Fibroblast of mammary gland (primary cell): ENCODE measurements around the gene SLC1A4.
"Not testable (repeated sequence)": the region's sequence is repeated elsewhere in the genome, so short reads cannot be mapped to it uniquely, and the experiment has no call there.

Source experiments
- DNase-seq: peaks from one replicate; pipeline ENCODE4 v3.0.0-alpha.2; 2010; ENCODE audit warnings: low read depth
- H3K4me3 ChIP-seq: 2 replicates; pipeline ENCODE4 v1.5.1; 2011; ENCODE audit warnings: low read depth, mild to moderate bottlenecking, low read length, moderate library complexity; ENCODE audit not compliant: control insufficient read depth
- TF ChIP-seq, protein P1 (sequence below): conservative IDR thresholded peaks from 2 replicates; pipeline ENCODE4 v1.5.1; 2011; ENCODE audit warnings: low read depth, low read length, inconsistent platforms; ENCODE audit not compliant: control insufficient read depth, insufficient read depth

SLC1A4 gene

DNA sequence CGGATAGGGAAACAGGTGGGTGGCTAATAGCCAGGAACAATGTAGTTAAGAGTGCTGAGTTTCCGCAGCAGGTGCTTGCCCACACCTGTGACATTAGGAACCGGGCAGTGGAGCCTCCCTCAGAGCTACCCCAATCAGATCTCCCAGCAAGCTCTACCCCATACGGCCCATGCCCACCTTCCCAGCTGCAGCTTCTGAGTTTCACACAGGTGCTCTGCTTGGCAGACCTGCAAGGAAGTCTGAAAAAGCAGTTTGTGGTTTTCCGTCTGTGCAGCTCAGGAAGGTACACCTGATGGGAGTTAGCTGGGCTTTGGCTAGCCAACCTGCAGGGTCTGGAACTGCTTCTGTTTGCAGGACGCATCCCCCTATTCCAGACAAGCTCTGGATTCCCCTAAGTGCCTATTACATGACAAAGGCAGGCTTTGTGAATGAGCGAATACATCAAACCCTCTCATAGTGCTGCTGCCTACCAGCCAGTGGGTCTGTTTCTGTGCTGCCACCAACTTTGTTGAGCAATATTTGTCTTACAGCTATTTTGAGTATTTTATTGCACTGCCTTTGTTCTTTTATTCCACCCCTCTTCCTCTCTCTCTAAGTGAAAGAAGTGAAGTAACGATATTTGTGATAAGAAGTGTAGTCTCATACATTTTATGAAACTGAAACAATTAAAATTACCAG, 42.3 kb downstream of the SLC1A4 start:
- TF ChIP-seq, protein P1, sequence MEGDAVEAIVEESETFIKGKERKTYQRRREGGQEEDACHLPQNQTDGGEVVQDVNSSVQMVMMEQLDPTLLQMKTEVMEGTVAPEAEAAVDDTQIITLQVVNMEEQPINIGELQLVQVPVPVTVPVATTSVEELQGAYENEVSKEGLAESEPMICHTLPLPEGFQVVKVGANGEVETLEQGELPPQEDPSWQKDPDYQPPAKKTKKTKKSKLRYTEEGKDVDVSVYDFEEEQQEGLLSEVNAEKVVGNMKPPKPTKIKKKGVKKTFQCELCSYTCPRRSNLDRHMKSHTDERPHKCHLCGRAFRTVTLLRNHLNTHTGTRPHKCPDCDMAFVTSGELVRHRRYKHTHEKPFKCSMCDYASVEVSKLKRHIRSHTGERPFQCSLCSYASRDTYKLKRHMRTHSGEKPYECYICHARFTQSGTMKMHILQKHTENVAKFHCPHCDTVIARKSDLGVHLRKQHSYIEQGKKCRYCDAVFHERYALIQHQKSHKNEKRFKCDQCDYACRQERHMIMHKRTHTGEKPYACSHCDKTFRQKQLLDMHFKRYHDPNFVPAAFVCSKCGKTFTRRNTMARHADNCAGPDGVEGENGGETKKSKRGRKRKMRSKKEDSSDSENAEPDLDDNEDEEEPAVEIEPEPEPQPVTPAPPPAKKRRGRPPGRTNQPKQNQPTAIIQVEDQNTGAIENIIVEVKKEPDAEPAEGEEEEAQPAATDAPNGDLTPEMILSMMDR, result no peak
- H3K4me3 ChIP-seq, result no peak overlapping the region
- no peak for DNase-seq

DNA sequence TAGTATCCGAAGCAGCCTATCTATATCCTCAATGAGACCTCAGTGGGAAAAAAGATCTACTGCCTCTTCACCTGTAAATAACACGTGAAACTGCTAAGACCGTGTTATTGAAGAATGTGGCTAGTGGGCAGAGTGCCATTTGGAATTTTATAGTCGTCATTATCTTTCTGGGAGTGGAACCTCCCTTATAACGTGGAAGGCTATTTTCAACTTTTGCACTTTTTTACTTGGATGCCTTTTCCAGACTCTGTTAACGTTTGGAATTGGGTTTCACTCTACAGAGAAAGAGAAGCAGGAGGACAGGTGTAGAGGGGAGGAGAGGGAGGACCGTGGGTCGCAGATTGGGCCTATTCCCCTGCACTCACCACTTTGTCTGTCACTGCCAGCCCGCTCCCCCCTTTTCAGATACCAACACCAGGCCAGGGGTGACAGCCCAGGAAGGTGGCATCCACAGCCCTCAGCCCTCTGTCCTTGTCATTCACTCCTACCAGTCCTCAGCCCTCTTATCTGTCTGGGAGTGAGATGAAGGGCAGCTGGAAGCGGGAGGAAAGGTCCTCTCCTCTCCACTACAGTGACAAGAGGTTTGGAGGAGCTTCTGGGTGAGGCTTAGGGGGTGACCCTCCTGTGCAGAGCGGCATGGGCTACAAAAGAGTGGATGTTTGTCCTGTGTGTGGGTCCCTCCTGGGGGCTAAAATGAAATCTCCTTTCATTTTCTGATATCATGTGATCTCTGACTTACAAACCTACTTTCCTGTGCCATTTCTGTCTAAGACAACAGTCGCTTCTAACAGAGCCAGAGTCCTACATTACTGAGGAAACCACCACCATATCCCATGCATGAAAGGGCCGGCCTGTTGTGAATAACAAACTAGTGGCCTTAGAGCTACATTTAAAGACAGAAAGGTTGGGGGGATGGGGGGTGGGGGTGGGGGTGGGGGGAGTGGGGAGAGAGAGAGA, 43.1 kb downstream of the SLC1A4 start:
- no peak overlapping the region for H3K4me3 ChIP-seq
- no peak for DNase-seq
- TF ChIP-seq, protein P1, result no peak

DNA sequence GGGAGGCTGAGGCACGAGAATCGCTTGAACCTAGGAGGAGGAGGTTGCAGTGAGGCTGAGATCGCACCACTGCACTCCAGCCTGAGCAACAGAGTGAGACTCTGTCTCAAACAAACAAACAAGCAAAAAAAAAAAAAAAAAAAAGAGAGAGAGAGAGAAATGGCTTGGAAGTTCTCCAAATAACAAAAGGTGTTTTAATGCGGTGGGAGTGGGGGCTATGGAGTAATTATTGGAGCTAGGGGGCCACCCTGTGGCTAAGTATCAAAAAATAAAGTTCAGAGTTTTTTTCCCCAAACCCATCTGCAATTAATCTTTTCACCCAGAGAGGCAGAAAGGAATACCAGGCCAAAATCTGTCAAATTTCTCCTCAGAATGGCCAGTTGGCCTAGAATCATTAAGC, 44.0 kb downstream of the SLC1A4 start:
- TF ChIP-seq, protein P1, result peak; percentile 8
- no peak for DNase-seq

DNA sequence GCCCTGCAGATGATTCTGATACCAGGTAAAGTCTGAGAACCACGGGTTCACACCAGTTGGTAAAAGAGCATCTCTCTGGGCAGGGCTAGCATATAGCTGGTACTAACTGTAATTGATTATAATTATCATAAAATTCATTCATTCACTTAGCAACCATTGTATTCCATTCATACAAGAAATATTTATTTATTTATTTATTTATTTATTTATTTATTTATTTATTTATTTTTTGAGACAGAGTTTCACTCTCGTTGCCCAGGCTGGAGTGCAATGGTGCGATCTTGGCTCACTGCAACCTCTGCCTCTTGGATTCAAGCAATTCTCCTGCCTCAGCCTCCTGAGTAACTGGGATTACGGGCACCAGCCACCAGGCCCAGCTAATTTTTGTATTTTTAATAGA, 44.5 kb downstream of the SLC1A4 start:
- not testable (repeated sequence) for DNase-seq, H3K4me3 ChIP-seq

More for the DNA sequence above, 44.0 kb downstream of the SLC1A4 start:
- no peak overlapping the region for H3K4me3 ChIP-seq

DNA sequence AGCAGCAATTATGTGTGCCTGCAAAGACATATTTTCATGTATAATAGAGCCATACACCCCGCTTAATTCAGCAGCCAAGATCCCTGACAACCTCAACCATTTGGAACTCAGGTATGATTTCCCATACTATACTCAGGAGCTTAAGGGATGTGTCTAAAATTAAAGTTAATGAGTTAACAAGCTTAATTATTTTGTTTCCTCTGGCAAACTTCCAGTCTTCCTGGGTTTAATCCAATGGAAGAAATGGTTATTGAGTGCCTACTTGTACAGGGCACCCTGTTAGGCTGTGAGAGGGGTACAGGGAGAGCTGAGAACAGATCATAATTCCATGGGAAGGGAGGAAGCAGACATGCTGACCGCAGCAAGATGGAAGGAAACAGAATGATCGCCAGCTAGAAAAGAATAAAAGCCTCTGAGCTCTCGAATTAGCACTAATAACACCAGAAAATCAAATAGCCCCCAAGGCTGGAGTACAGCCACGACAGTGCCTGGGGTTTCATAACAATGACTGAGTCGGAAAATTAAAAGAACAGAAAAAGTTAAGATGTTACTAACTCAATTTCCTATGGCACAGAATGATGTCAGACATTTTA, 46.2 kb downstream of the SLC1A4 start:
- TF ChIP-seq, protein P1, result no peak

DNA sequence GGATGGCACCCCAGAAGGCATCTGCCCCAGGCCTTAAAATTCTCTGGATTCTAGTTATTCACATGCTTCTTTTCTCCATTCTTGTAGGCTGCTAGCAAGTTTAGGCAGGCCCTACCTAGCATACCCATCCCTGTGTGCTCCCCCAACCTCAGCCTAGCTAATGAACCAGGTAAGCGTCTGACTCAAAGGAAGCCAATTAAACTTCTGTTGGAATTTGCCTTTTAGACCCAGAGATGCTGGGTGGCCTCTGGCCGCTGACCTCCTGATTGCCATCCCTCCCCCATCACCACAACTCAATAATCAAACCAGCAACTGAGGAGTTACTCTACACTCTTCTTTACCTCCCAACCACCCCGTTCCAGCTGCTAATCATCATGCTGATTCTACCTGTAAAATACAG, 48.0 kb downstream of the SLC1A4 start:
- no peak for DNase-seq
- no peak overlapping the region for H3K4me3 ChIP-seq
- TF ChIP-seq, protein P1, result no peak

More for the DNA sequence above, 46.2 kb downstream of the SLC1A4 start:
- DNase-seq, result no peak
- H3K4me3 ChIP-seq, result no peak overlapping the region

DNA sequence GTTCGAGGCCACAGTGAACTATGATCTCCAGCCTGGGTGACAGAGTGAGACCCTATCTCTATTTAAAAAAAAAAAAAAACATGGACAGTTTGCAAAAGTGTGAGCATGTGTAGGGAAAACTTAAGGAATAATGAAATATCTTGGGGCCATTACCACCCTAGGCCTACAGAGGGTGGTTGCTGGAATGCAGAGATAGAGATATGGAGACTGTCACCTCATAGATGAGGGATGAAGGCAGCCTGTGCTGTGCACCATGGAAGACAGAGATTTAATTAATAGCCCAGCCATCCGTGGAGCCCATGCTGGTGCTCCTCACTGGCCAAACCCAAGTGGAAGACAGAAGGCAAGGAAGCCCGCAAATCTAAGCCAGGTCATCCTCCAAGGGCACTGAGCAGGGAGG, 50.4 kb downstream of the SLC1A4 start:
- TF ChIP-seq, protein P1, result no peak
- no peak overlapping the region for H3K4me3 ChIP-seq
- no peak for DNase-seq
